Measurements from ENCODE around the gene UBE3B. TPM values are rescaled to one million over a fixed set of nuclear protein-coding genes. Genes with fewer than 3 reads are reported as not detected.

Gene UBE3B
- total and polyA plus RNA-seq, 2 donors (not counting 1 experiment from before 2014, with no cell fraction given) = 27.2 to 52.1 TPM

- no peaks in the 10 kb centered on the region for H3K79me2 ChIP-seq (ENCODE audit: control insufficient read depth, insufficient read depth, low read length)
- no peak for TF ChIP-seq CTCF (IDR thresholded peaks at IDR 0.05)
- TF ChIP-seq EZH2 (IDR thresholded peaks at IDR 0.05; ENCODE audit: borderline replicate concordance, insufficient read depth, low read depth, low read length, poor library complexity, severe bottlenecking) = no peak
- POLR2A ChIA-PET = no interaction called here
- no peaks in the 10 kb centered on the region for H3K27me3 ChIP-seq (replicated peaks in 1 of 4; ENCODE audit: control extremely low read depth in 1 of 4, control insufficient read depth in 3 of 4, insufficient read depth in 4 of 4, low read length in 3 of 4)
- H3K27ac Mint-ChIP-seq = no peak overlapping the region
- no peaks in the 10 kb centered on the region for H4K20me1 ChIP-seq (ENCODE audit: control insufficient read depth, insufficient read depth, low read length, poor library complexity, severe bottlenecking)
- ATAC-seq (ENCODE audit: low read depth) (no peak), DNase-seq (no peak)
- CTCF ChIA-PET = interaction anchor here (0.7 kb wide), 1 partner anchor 18 kb away, joined by 3 read pairs; no protein-coding TSS in a partner anchor
- peaks cover 0 to 11% of the 10 kb centered on the region in 2 experiments for H3K36me3 ChIP-seq (replicated peaks in 1 of 2; ENCODE audit: control extremely low read depth in 1 of 2, control insufficient read depth in 1 of 2, extremely low read depth in 1 of 2, insufficient read depth in 2 of 2, low read length in 1 of 2)
- no peaks in the 10 kb centered on the region for H3K4me1 Mint-ChIP-seq
- no peak overlapping the region for H3K4me3 ChIP-seq (ENCODE audit: control extremely low read depth in 1 of 5, extremely low read depth in 1 of 5, insufficient read depth in 1 of 5, low read depth in 2 of 5, low read length in 4 of 5)
- no peak overlapping the region for H2AFZ ChIP-seq (ENCODE audit: insufficient read depth, low read depth, low read length, poor library complexity, severe bottlenecking)
- intact Hi-C loops (cut with micrococcal nuclease) = no loop called here
- H3K9me3 Mint-ChIP-seq (ENCODE audit: insufficient read depth) = no peaks in the 10 kb centered on the region
- H3K9ac ChIP-seq (ENCODE audit: low read length) = no peak overlapping the region
- no peaks in the 10 kb centered on the region for H3K4me1 ChIP-seq (ENCODE audit: control insufficient read depth in 2 of 2, insufficient read depth in 2 of 2, low read length in 2 of 2)
- 95% methylated on average over 8 of the region's 8 CpGs for WGBS (ENCODE audit: insufficient coverage)
- H3K4me3 Mint-ChIP-seq = no peak overlapping the region
- H3K9me3 ChIP-seq (ENCODE audit: control extremely low read depth in 1 of 3, control insufficient read depth in 2 of 3, insufficient read depth in 1 of 3, low read length in 2 of 3) = no peaks in the 10 kb centered on the region
- H3K27ac ChIP-seq (ENCODE audit: low read length in 2 of 2) = no peak overlapping the region
- no peaks in the 10 kb centered on the region for H3K27me3 Mint-ChIP-seq
- no peak overlapping the region for H3K4me2 ChIP-seq (replicated peaks; ENCODE audit: low read depth, low read length, poor library complexity, severe bottlenecking)
Observed at GRCh38 chr12:109537136-109537535, 59.7 kb downstream of the UBE3B start.

GRCh38 chr12:109538191-109538863 is 60.9 kb downstream of the UBE3B start:
- H3K9ac ChIP-seq (ENCODE audit: low read length) = no peak overlapping the region
- Mint-ChIP-seq H3K4me1 (no peaks in the 10 kb centered on the region), H3K27ac (no peak overlapping the region), H3K27me3 (no peaks in the 10 kb centered on the region), H3K9me3 (ENCODE audit: insufficient read depth) (no peaks in the 10 kb centered on the region), H3K4me3 (no peak overlapping the region)
- no peaks in the 10 kb centered on the region for H3K4me1 ChIP-seq (ENCODE audit: control insufficient read depth in 2 of 2, insufficient read depth in 2 of 2, low read length in 2 of 2)
- H3K36me3 ChIP-seq (replicated peaks in 1 of 2; ENCODE audit: control extremely low read depth in 1 of 2, control insufficient read depth in 1 of 2, extremely low read depth in 1 of 2, insufficient read depth in 2 of 2, low read length in 1 of 2) = peaks cover 0 to 11% of the 10 kb centered on the region in 2 experiments
- no peaks in the 10 kb centered on the region for H3K27me3 ChIP-seq (replicated peaks in 1 of 4; ENCODE audit: control extremely low read depth in 1 of 4, control insufficient read depth in 3 of 4, insufficient read depth in 4 of 4, low read length in 3 of 4)
- POLR2A ChIA-PET = no interaction called here
- no peak overlapping the region for H3K4me3 ChIP-seq (ENCODE audit: control extremely low read depth in 1 of 5, extremely low read depth in 1 of 5, insufficient read depth in 1 of 5, low read depth in 2 of 5, low read length in 4 of 5)
- no peaks in the 10 kb centered on the region for H3K9me3 ChIP-seq (ENCODE audit: control extremely low read depth in 1 of 3, control insufficient read depth in 2 of 3, insufficient read depth in 1 of 3, low read length in 2 of 3)
- ATAC-seq (ENCODE audit: low read depth) = no peak
- H3K79me2 ChIP-seq (ENCODE audit: control insufficient read depth, insufficient read depth, low read length) = no peaks in the 10 kb centered on the region
- no peak overlapping the region for H3K4me2 ChIP-seq (replicated peaks; ENCODE audit: low read depth, low read length, poor library complexity, severe bottlenecking)
- H2AFZ ChIP-seq (ENCODE audit: insufficient read depth, low read depth, low read length, poor library complexity, severe bottlenecking) = no peak overlapping the region
- DNase-seq = no peak
- intact Hi-C loops (cut with micrococcal nuclease) = no loop called here
- CTCF ChIA-PET = no interaction called here
- H4K20me1 ChIP-seq (ENCODE audit: control insufficient read depth, insufficient read depth, low read length, poor library complexity, severe bottlenecking) = no peaks in the 10 kb centered on the region
- no peak overlapping the region for H3K27ac ChIP-seq (ENCODE audit: low read length in 2 of 2)
- TF ChIP-seq EZH2 (IDR thresholded peaks at IDR 0.05; ENCODE audit: borderline replicate concordance, insufficient read depth, low read depth, low read length, poor library complexity, severe bottlenecking) (no peak), CTCF (IDR thresholded peaks at IDR 0.05) (no peak)
- 92% methylated on average over 16 of the region's 16 CpGs for WGBS (ENCODE audit: insufficient coverage)

Data from B cell (primary cell).